Heart left ventricle (tissue), 13 donors: ENCODE results near the gene ATXN1.

Experiments
- CTCF ChIP-seq, 12 donors: fragments of 200-600 bp; sonication (generic) in 4 of 12; IDR thresholded peaks; one replicate each; pipeline versions ENCODE4 v1.5.0 to v1.8.0; 2018 to 2022; ENCODE audit warnings: antibody characterized with exemption in 12 of 12, mild to moderate bottlenecking in 5 of 12
- POLR2A ChIP-seq, 2 donors: fragments of 450-650 bp; IDR thresholded peaks; one replicate each; pipeline ENCODE4 v1.6.1; 2017; ENCODE audit warnings: antibody characterized with exemption in 2 of 2, mild to moderate bottlenecking in 2 of 2, moderate library complexity in 2 of 2
- donor health status: ischemic (EF 13 %, LVEDD 7.1; RV severe dilation, severe dysfunction).
- donor health status: DM: no; HTN: yes; CAD: no.
- donor health status: DM: no; HTN: no; CAD: no.
- donor health status: ischemic (EF 25% LVEDD 6.9; RV normal size, moderate dysfunction).
- donor health status: ischemic (EF 25% LVEDD 5.7; RV mildly dilated, moderate dysfunction).
- donor health status: ischemic (EF 35%, LVEDD 5.7; RV mildly dilated, moderate dysfunction).
- donor health status: nonischemic (EF 11% LVEDD 7.7; RV severe dilation, severe dysfunction).
- donor health status: DM: yes; HTN: yes; CAD: no.
- donor health status: PGD.
- donor health status: ischemic (EF 29% LVEDD 5.4; RV normal size, mild dysfunction).
- donor health status: nonischemic (EF 23%, LVEDD 6.1; RV moderate dilation, normal function).

DNA sequence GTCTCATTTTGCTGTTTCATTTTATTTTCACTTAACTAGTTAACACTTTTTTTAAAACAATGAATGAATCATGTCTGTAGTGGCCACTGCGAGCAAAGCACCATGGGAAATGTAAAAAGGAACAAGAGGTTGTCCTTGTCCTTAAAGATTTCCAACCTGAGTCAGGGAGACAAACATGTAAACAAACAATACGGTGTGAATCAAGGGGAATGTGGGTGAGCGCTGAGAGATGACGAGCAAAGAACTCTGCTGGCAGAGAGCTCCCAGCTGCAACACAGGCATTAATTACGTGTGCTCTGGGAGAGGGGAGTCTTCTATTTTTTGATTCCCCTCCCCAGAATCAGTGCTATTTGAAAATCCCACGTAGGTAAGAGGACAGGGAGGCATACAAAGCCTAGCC, 84.3 kb downstream of the ATXN1 start:
- no peak for TF ChIP-seq POLR2A (IDR thresholded peaks at IDR 0.05)
- no peak for TF ChIP-seq CTCF (IDR thresholded peaks at IDR 0.05)
